22Rv1 (cell line): ENCODE measurements around the gene USP28.

ENCODE experiments used
- ZFX ChIP-seq: fragments of 450-650 bp; IDR thresholded peaks from 2 replicates; pipeline ENCODE4 v1.6.1; 2017; ENCODE audit warnings: antibody characterized with exemption, borderline replicate concordance
- TF ChIP-seq, protein P1 (sequence below): fragments of 450-650 bp; IDR thresholded peaks from 2 replicates; pipeline ENCODE4 v1.5.1; 2017; ENCODE audit warnings: mild to moderate bottlenecking

DNA sequence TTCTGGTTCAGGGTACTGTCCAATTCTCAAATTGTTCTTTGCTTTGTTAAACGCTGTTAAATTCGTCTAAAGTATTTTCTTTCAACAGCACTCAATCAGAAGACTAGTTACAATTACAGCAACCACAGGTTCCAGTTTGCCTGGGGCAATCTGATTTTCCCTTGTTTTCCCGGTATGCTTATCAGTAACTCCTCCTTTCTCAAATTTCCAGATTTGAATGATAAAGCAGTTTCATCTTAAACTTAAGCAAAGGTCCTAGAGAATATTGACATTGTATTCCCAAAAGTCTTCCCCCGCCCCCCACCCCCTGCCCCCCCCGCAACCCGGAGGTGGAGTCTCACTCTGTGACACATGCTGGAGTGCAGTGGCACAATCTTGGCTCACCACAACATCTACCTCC, 10.5 kb upstream of the USP28 start:
- no peak for TF ChIP-seq ZFX
- TF ChIP-seq, protein P1, sequence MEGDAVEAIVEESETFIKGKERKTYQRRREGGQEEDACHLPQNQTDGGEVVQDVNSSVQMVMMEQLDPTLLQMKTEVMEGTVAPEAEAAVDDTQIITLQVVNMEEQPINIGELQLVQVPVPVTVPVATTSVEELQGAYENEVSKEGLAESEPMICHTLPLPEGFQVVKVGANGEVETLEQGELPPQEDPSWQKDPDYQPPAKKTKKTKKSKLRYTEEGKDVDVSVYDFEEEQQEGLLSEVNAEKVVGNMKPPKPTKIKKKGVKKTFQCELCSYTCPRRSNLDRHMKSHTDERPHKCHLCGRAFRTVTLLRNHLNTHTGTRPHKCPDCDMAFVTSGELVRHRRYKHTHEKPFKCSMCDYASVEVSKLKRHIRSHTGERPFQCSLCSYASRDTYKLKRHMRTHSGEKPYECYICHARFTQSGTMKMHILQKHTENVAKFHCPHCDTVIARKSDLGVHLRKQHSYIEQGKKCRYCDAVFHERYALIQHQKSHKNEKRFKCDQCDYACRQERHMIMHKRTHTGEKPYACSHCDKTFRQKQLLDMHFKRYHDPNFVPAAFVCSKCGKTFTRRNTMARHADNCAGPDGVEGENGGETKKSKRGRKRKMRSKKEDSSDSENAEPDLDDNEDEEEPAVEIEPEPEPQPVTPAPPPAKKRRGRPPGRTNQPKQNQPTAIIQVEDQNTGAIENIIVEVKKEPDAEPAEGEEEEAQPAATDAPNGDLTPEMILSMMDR, result no peak
